GM19043 (cell line): ENCODE data around the gene TNC.

Experiments used
- ATAC-seq: cut with Tn5 transposase; IDR thresholded peaks from one replicate; pipeline ENCODE4 v1.9.1; 2021; ENCODE audit warnings: low read depth; ENCODE audit not compliant: unreplicated experiment

The TNC gene

GRCh38 chr9:115117999-115118878, at the start of gene TNC:
Gene TNC, minus strand, starts transcription at chr9:115118157. Its CDS starts 27,139 bp downstream, at chr9:115091018.
- no peak for ATAC-seq

DNA sequence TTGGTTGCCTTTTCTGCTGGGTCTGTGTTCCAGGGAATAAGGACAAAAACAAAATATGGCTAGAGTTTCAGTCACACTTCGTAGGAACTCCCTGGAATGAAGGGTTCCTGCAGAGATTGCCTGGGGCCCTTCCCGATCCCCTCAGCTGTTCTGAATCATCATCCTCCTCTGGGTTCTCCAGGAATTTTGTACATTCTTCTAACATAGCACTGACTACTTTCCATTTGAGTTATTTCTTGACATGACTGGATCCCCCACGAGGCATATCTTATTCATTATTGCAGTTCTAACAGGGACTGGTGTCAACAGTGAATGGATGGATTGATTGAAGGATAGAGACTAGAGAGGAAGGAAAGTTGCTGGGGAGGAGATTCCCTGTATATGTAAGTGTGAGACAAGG, 49.2 kb upstream of the TNC start:
- no peak for ATAC-seq

DNA sequence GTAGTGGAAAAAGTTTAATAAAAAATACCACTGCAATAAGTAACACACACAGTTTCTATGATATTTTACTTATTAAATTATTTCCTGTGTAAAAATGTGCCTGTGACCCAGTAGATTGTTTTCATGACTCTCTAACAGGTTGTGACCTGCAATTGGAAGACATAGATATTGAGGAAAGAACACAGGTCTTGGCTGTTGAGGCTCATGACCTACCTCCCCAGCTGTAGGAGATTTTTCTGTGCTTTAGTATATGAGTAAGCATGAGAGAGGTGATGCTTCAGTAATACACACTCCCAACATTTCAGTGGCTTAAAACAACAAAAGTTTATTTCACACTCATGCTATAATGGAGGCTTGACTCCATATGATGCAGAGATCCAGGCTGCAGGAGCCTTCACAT, 47.3 kb upstream of the TNC start:
- ATAC-seq: no peak

- ATAC-seq: no peak
Observed at GRCh38 chr9:115164511-115164974, 46.6 kb upstream of the TNC start.

- no peak for ATAC-seq
Observed at GRCh38 chr9:115162946-115163345, 45.0 kb upstream of the TNC start.

- ATAC-seq: no peak
Observed at GRCh38 chr9:115161446-115161845, 43.5 kb upstream of the TNC start.

GRCh38 chr9:115158661-115159481, 40.9 kb upstream of the TNC start:
- no peak for ATAC-seq

DNA sequence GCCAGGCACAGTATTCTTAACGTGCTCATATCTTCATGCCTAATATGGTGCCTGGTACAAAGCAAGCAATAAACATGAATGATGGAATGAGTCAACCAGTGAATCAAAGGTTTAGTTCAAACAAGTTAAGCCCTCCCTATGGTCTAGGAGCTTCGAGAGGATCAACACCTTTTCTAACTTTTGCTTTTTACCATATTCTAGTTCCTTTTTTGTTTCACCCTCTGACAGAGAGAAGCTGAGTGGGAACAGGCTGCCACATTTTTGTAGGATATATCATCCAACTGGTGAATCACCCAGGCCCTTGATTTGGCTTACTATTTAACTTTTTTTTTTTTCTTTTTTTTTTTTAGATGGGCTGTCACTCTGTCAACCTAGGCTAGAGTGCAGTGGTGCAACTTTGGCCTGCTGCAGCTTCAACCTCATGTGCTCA, 39.3 kb upstream of the TNC start:
- ATAC-seq: no peak

GRCh38 chr9:115155037-115155436, 37.1 kb upstream of the TNC start:
- no peak for ATAC-seq

DNA sequence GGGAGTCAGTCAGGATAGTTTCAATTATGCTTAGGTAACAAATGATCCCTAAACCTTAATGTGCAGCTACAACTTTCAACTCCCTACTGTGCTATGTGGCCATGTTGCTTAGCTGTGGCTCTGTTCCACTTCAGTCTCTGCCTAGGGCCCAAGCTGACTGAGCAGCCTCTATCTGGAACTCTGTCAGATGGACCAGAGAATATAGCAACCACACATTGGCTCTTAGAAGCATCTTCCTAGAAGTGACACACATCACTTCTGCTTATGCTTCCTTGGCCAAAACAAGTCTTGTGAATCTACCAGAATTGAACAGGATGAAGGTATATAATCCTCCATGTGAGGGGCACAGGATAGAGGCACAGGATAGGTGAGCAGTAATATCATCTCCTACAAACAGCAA, 36.7 kb upstream of the TNC start:
- ATAC-seq: no peak

DNA sequence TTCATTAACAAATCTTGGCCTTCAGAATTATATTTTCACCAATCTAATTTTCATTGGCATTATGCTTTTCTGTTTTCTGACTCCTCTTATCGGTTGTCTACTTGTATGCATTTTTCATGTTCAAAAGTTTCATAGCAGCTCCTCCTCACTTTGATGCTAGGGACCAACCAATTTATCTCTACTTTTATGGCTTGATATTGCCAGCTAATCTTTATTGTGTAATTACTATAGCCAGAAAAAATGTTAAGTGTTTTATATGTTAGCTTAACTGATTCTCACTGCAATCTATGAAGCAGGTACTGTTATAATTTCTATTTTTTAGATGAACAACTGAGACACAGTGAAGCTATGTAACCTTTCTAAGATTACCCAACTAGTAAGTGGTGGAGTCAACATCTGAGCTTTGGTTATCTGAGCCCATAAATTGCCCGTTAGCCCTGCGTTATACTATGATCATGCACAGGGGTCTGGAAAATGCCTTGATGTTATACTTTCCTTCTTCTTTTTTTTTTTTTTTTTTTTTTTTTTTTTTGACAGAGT, 34.4 kb upstream of the TNC start:
- no peak for ATAC-seq

DNA sequence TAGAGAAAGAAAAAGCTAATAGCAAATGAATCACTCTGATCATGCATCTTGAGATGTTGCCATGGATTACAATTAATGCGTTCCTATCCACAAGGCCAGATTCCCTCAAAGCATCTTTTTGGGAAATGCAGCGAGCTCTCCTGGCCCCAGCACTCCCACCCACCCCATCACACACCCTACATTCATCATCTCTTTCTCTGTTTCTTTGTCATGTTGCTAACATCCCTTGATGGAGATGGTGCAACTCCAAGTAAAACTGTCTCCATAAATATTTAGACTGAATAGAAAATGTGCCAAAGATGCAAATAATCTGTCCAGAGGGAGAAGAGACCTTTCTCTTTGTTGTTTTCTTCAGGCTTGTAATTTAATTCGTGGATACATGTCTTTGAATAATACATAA, 30.8 kb upstream of the TNC start:
- no peak for ATAC-seq

- ATAC-seq: no peak
Observed at GRCh38 chr9:115146581-115147021, 28.6 kb upstream of the TNC start.

- no peak for ATAC-seq
Observed at GRCh38 chr9:115144706-115145105, 26.7 kb upstream of the TNC start.

- ATAC-seq: no peak
Observed at GRCh38 chr9:115143689-115144088, 25.7 kb upstream of the TNC start.

DNA sequence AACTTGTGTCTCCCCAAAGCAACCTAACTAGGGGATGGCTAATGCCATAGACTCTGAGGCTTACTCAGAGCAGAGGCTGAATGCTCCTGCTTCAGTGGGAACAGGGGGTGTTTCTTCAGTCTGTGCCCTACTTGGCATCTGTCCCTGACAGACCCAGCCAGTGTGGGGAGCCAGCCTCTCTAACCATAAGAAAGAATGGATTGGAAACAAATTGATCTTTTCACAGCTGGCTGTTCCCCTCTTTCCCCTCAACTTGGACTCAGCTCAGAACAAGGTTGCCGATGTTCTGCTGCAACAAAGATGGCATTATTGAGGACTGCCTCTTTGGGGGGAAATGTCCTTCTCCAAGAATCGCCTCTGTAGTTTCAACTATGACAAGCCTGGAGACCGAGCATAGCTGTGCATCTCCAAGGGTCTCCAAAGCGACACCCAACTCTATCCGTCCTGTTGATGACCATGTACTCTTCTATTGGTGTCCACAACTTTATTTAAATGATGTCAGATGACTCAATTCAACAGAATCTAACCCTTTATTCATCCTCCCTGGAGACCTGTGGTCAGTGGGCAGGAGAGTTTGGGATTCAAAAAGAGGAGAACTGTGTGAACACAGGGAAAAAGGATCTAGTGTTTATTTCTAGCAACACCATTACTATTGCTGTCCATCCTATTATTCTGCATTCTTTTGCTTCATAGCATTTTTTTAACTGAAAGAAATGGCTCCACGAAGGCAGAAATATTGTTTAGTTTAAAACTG, 24.7 kb upstream of the TNC start:
- no peak for ATAC-seq

- no peak for ATAC-seq
Observed at GRCh38 chr9:115142090-115142489, 24.1 kb upstream of the TNC start.

- ATAC-seq: no peak
Observed at GRCh38 chr9:115141612-115142011, 23.7 kb upstream of the TNC start.

DNA sequence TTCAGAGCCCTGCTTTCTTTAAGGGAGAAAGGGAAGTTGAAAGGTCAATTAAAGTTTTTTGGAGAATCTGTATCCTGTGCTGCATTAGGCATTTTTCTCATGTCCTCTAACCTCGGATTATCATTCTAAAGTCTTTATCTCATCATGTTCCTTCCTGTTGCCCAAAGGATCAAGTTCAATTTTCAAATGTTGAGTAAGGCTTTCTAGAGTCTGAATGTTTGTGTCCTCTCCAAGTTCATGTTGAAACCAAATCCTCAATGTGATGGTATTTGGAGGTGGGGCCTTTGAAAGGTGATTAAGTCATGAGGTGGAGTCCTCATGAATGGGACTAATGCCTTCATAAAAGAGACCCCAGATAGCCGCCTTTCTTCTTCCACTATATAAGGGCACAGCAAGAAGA, 20.2 kb upstream of the TNC start:
- no peak for ATAC-seq

DNA sequence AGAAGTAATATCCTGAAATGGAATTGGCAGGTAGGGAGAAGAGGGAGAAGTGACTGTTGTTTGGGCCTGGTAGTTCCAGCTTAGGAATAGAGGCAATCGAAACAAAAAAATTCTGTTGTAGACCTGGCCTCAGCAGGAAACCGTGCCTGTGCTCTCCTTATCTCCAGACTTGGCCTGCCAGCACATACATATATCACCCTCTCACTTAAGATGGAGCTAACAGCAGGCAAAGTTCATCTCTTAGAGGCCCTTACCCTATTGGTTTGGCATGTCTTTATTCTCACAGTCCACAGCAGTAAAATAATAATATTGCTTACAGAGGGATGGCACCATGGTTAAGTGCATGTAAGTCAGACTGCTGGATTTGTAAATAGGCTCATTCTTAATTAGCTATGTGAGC, 19.6 kb upstream of the TNC start:
- no peak for ATAC-seq
